HEK293T (cell line): Measurements from ENCODE around the gene PACRG.

ENCODE experiments used
- ARNT ChIP-seq: fragments of 450-650 bp; IDR thresholded peaks from 2 replicates; pipeline ENCODE4 v1.6.1; 2017; ENCODE audit warnings: mild to moderate bottlenecking
- BHLHE40 ChIP-seq: fragments of 450-650 bp; IDR thresholded peaks from 2 replicates; pipeline ENCODE4 v1.6.1; 2016; ENCODE audit warnings: mild to moderate bottlenecking, moderate library complexity, borderline replicate concordance
- ELF4 ChIP-seq: fragments of 450-650 bp; IDR thresholded peaks from 2 replicates; pipeline ENCODE4 v1.6.1; 2017; ENCODE audit warnings: antibody characterized with exemption
- FOXA1 ChIP-seq: fragments of 450-650 bp; IDR thresholded peaks from 2 replicates; pipeline ENCODE4 v1.6.1; 2016; ENCODE audit warnings: mild to moderate bottlenecking
- FOXK2 ChIP-seq: fragments of 450-650 bp; IDR thresholded peaks from 2 replicates; pipeline ENCODE4 v1.6.1; 2016; ENCODE audit warnings: mild to moderate bottlenecking
- FOXM1 ChIP-seq: fragments of 450-650 bp; IDR thresholded peaks from 2 replicates; pipeline ENCODE4 v1.6.1; 2017; ENCODE audit warnings: mild to moderate bottlenecking, borderline replicate concordance
- HDGF ChIP-seq: fragments of 450-650 bp; IDR thresholded peaks from 2 replicates; pipeline ENCODE4 v1.6.1; 2017; ENCODE audit warnings: antibody characterized with exemption, borderline replicate concordance
- SP1 ChIP-seq: fragments of 450-650 bp; IDR thresholded peaks from 2 replicates; pipeline ENCODE4 v1.6.1; 2017
- SUZ12 ChIP-seq: fragments of 450-650 bp; IDR thresholded peaks from 2 replicates; pipeline ENCODE4 v1.6.1; 2016; ENCODE audit warnings: mild to moderate bottlenecking
- ZNF384 ChIP-seq: fragments of 450-650 bp; IDR thresholded peaks from 2 replicates; pipeline ENCODE4 v1.6.1; 2016
- TF ChIP-seq, protein P1 (sequence below): fragments of 450-650 bp; IDR thresholded peaks from 2 replicates; pipeline ENCODE4 v1.6.1; 2016

DNA sequence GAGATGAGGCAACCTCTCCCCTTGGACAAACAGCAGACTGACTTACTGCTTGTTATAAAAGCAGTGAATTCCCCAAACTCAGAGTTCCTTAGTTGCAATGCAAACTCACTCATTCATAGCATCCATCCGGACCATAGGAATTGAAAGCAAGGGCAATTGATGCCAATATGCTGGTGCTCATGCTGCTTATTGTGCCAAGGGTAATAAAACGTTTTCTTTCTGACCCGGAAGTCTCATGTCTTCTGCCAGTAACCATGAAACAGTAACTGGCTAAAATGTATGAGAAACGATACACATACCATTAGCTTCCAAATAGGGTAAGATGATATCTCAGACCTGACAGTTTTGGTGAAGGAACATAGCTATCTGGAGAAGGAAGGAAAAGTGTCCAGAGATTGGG is 18.3 kb upstream of the PACRG start:
- TF ChIP-seq SUZ12, result no peak
- no peak for TF ChIP-seq HDGF
- no peak for TF ChIP-seq ARNT
- no peak for TF ChIP-seq BHLHE40
- no peak for TF ChIP-seq SP1
- TF ChIP-seq FOXK2, result no peak
- TF ChIP-seq FOXM1, result no peak
- TF ChIP-seq ELF4, result no peak
- TF ChIP-seq, protein P1, sequence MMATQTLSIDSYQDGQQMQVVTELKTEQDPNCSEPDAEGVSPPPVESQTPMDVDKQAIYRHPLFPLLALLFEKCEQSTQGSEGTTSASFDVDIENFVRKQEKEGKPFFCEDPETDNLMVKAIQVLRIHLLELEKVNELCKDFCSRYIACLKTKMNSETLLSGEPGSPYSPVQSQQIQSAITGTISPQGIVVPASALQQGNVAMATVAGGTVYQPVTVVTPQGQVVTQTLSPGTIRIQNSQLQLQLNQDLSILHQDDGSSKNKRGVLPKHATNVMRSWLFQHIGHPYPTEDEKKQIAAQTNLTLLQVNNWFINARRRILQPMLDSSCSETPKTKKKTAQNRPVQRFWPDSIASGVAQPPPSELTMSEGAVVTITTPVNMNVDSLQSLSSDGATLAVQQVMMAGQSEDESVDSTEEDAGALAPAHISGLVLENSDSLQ, result no peak
- TF ChIP-seq FOXA1, result no peak
- TF ChIP-seq ZNF384, result no peak
